ENCODE measurements around the gene ELFN1. TPM values are rescaled to one million over a fixed set of nuclear protein-coding genes. Genes with fewer than 3 reads are reported as not detected.

The ELFN1 gene
- total RNA-seq, 5 donors from 2014 or later (not counting 1 experiment from before 2014, with no cell fraction given) = 0.06 to 0.12 (median 0.07) TPM; not detected in 2

DNA sequence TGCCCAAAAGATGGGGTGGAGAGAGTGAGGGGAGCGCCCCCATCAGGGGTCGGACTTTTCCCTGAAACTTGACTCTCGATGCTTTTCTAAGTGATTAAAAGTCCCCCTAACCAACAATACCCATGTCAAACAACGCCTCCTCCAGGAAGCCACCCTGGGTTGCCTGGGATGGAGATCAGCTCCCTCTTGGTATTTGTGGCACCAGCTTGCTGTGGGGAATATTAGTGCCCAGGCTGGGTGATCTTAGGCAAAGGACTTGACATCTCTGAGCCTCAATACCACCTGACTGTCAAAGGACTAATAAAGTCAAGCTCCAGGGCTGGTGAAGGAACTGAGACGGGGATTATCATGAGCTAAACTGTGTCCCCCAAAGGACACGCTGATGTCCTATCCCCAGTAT is 18.2 kb upstream of the ELFN1 start:
- Histone ChIP-seq H3K27me3 (replicated peaks in 1 of 2; ENCODE audit: control insufficient read depth in 2 of 2, extremely low read depth in 1 of 2, insufficient read depth in 2 of 2, low read length in 1 of 2) (peaks cover 0 to 75% of the 10 kb centered on the region in 2 experiments), H3K4me3 (ENCODE audit: control insufficient read depth in 1 of 2, extremely low read depth in 1 of 2, low read length in 1 of 2) (no peak overlapping the region), H3K36me3 (ENCODE audit: control insufficient read depth in 2 of 2, extremely low read depth in 1 of 2, insufficient read depth in 1 of 2, low read length in 1 of 2) (no peaks in the 10 kb centered on the region), H3K27ac (ENCODE audit: low read length) (no peak overlapping the region), H3K4me1 (ENCODE audit: control insufficient read depth in 1 of 2, extremely low read depth in 1 of 2, insufficient read depth in 2 of 2, low read length in 2 of 2) (no peaks in the 10 kb centered on the region), H3K9me3 (no peaks in the 10 kb centered on the region)
- H3K27me3 Mint-ChIP-seq = peaks cover 25 to 35% of the 10 kb centered on the region in 2 donors
- H3K27ac Mint-ChIP-seq = no peak overlapping the region
- CTCF ChIA-PET = no interaction called here
- no peaks in the 10 kb centered on the region for H3K4me1 Mint-ChIP-seq
- H3K36me3 Mint-ChIP-seq = no peaks in the 10 kb centered on the region
- no peaks in the 10 kb centered on the region for H3K9me3 Mint-ChIP-seq
- WGBS (ENCODE audit: insufficient coverage) = 75% methylated on average over 2 of the region's 6 CpGs
- POLR2A ChIA-PET = interaction anchor here in 1 of 2 donors (0.6 kb wide), 1 partner anchor 68 kb away, joined by 8 read pairs; no protein-coding TSS in a partner anchor
- DNase-seq (no peak), ATAC-seq (replicated peaks in 1 of 4) (no peak)
- H3K4me3 Mint-ChIP-seq = no peak overlapping the region

DNA sequence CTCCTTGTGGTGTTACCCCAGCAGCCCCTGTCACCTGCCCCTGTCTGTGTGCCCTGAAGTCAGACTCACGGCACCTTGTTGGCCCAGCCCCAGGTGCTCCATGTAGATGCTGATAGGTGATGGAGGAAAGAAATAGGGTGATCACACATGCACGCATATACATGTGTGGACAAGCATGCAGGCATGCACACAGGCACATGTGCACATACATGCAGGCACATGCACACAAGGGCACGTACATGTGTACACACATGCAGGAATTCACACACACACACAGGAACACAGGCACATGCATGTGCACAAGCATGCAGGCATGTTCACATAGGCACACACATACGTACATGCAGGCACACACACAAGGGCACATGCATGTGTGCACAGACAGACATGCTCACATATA is 16.6 kb upstream of the ELFN1 start:
- ATAC-seq (replicated peaks in 1 of 4) (no peak), DNase-seq (no peak)
- Histone ChIP-seq H3K9me3 (no peaks in the 10 kb centered on the region), H3K4me3 (ENCODE audit: control insufficient read depth in 1 of 2, extremely low read depth in 1 of 2, low read length in 1 of 2) (no peak overlapping the region), H3K4me1 (ENCODE audit: control insufficient read depth in 1 of 2, extremely low read depth in 1 of 2, insufficient read depth in 2 of 2, low read length in 2 of 2) (no peaks in the 10 kb centered on the region), H3K27ac (ENCODE audit: low read length) (no peak overlapping the region), H3K27me3 (replicated peaks in 1 of 2; ENCODE audit: control insufficient read depth in 2 of 2, extremely low read depth in 1 of 2, insufficient read depth in 2 of 2, low read length in 1 of 2) (peaks cover 0 to 67% of the 10 kb centered on the region in 2 experiments), H3K36me3 (ENCODE audit: control insufficient read depth in 2 of 2, extremely low read depth in 1 of 2, insufficient read depth in 1 of 2, low read length in 1 of 2) (no peaks in the 10 kb centered on the region)
- Mint-ChIP-seq H3K9me3 (no peaks in the 10 kb centered on the region), H3K4me3 (no peak overlapping the region), H3K27ac (no peak overlapping the region), H3K4me1 (no peaks in the 10 kb centered on the region), H3K27me3 (peaks cover 34 to 36% of the 10 kb centered on the region in 2 donors), H3K36me3 (no peaks in the 10 kb centered on the region)
- ChIA-PET POLR2A (no interaction called here), CTCF (no interaction called here)
- 92% methylated on average over 4 of the region's 4 CpGs for WGBS (ENCODE audit: insufficient coverage)

DNA sequence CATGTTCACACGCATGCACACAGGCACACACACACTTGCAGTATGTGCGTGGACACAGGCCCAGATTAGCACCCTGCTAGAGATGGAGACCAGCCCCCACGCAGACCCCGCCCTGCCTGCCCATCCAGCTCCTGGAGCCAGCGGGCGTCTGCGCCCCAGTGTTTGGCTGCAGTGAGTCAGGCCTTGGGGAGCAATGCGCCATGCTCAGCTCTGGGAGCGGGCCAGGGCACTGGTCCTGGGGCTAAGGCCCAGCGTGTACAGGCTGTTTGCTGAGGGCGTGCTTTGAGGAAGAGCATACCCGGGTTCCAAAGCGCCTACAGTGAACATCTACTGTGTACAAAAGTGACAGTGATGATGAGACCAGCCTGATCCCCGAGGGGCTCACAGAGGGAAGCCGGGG is 16.0 kb upstream of the ELFN1 start:
- WGBS (ENCODE audit: insufficient coverage) = 91% methylated on average over 14 of the region's 15 CpGs
- no peak overlapping the region for H3K4me3 Mint-ChIP-seq
- Histone ChIP-seq H3K4me1 (ENCODE audit: control insufficient read depth in 1 of 2, extremely low read depth in 1 of 2, insufficient read depth in 2 of 2, low read length in 2 of 2) (no peaks in the 10 kb centered on the region), H3K9me3 (no peaks in the 10 kb centered on the region), H3K27ac (ENCODE audit: low read length) (no peak overlapping the region), H3K4me3 (ENCODE audit: control insufficient read depth in 1 of 2, extremely low read depth in 1 of 2, low read length in 1 of 2) (no peak overlapping the region), H3K27me3 (replicated peaks in 1 of 2; ENCODE audit: control insufficient read depth in 2 of 2, extremely low read depth in 1 of 2, insufficient read depth in 2 of 2, low read length in 1 of 2) (peaks cover 0 to 64% of the 10 kb centered on the region in 2 experiments), H3K36me3 (ENCODE audit: control insufficient read depth in 2 of 2, extremely low read depth in 1 of 2, insufficient read depth in 1 of 2, low read length in 1 of 2) (no peaks in the 10 kb centered on the region)
- ChIA-PET CTCF (no interaction called here), POLR2A (no interaction called here)
- no peaks in the 10 kb centered on the region for H3K36me3 Mint-ChIP-seq
- no peaks in the 10 kb centered on the region for H3K4me1 Mint-ChIP-seq
- no peak for DNase-seq
- no peaks in the 10 kb centered on the region for H3K9me3 Mint-ChIP-seq
- no peak for ATAC-seq (replicated peaks in 1 of 4)
- H3K27me3 Mint-ChIP-seq = peaks cover 32 to 34% of the 10 kb centered on the region in 2 donors
- no peak overlapping the region for H3K27ac Mint-ChIP-seq

DNA sequence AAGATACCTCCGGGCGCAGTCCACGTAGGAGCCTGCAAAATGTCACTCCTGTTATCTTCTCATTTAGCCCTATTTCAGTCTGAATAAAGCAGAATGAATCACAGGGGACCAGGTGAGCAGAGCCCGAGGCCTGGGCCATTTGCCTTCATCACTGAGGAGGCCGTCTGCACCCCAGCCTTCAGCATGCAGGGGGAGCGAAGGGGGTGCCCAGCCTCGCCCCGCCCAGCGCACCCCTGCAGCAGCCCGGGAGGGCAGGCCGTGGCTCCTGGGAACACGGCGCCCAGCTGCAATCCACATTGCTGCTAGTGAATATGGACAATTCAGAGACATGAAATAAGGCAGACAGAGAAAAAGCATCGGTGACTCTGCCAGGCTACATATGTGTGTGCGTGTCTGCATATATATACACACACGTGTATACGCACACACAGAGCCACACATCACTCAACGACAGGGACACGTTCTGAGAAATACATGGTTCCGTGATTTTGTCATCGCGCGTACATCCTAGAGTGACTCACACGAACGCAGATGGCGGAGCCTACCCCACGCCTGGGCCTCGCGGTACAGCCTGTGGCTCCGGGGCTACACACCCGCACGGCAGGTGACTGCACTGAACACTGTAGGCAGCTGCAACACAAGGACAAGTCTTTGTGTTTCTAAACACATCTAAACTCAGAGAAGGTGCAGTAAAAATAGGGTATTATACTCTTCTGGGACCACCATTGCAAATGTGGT is 15.2 kb upstream of the ELFN1 start:
- POLR2A ChIA-PET = no interaction called here

DNA sequence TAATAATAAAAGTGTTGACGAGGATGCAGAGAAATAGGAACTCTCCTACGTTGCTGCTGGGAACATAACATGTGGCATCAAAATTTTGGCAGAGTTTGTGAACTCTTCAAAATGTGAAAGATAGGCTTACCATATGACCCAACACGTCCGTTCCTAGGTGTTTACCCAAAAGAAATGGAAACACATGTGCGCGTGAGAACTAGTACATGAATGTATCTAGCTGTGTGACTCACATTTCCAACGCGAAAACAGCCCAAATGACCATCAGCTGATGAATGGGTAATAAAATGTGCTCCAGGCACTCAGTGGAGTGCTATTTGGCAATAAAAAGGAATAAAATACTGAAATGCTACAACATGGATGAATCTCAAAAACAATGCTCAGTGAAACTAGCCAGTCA is 10.4 kb upstream of the ELFN1 start:
- H3K36me3 Mint-ChIP-seq = no peaks in the 10 kb centered on the region
- H3K9me3 Mint-ChIP-seq = no peaks in the 10 kb centered on the region
- no peak for DNase-seq
- H3K4me1 Mint-ChIP-seq = peaks cover 2 to 6% (median 5%) of the 10 kb centered on the region in 3 donors
- WGBS (ENCODE audit: insufficient coverage) = 96% methylated on average over 4 of the region's 8 CpGs
- no peak overlapping the region for H3K27ac Mint-ChIP-seq
- Histone ChIP-seq H3K27me3 (replicated peaks in 1 of 2; ENCODE audit: control insufficient read depth in 2 of 2, extremely low read depth in 1 of 2, insufficient read depth in 2 of 2, low read length in 1 of 2) (peaks cover 2 to 55% of the 10 kb centered on the region in 2 experiments), H3K4me1 (ENCODE audit: control insufficient read depth in 1 of 2, extremely low read depth in 1 of 2, insufficient read depth in 2 of 2, low read length in 2 of 2) (peaks cover 3 to 15% of the 10 kb centered on the region in 2 experiments), H3K9me3 (no peaks in the 10 kb centered on the region), H3K4me3 (ENCODE audit: control insufficient read depth in 1 of 2, extremely low read depth in 1 of 2, low read length in 1 of 2) (no peak overlapping the region), H3K36me3 (ENCODE audit: control insufficient read depth in 2 of 2, extremely low read depth in 1 of 2, insufficient read depth in 1 of 2, low read length in 1 of 2) (no peaks in the 10 kb centered on the region), H3K27ac (ENCODE audit: low read length) (no peak overlapping the region)
- ATAC-seq (replicated peaks in 1 of 4) = no peak
- ChIA-PET POLR2A (no interaction called here), CTCF (no interaction called here)
- H3K4me3 Mint-ChIP-seq = no peak overlapping the region
- H3K27me3 Mint-ChIP-seq = peaks cover 32 to 50% of the 10 kb centered on the region in 2 donors

More for the DNA sequence above, 15.2 kb upstream of the ELFN1 start:
- peaks cover 2 to 59% of the 10 kb centered on the region in 2 experiments for H3K27me3 ChIP-seq (replicated peaks in 1 of 2; ENCODE audit: control insufficient read depth in 2 of 2, extremely low read depth in 1 of 2, insufficient read depth in 2 of 2, low read length in 1 of 2)
- 93% methylated on average over 32 of the region's 32 CpGs for WGBS (ENCODE audit: insufficient coverage)
- DNase-seq (no peak), ATAC-seq (replicated peaks in 1 of 4) (no peak)
- no peaks in the 10 kb centered on the region for H3K4me1 ChIP-seq (ENCODE audit: control insufficient read depth in 1 of 2, extremely low read depth in 1 of 2, insufficient read depth in 2 of 2, low read length in 2 of 2)
- CTCF ChIA-PET = no interaction called here
- Mint-ChIP-seq H3K36me3 (no peaks in the 10 kb centered on the region), H3K27me3 (peaks cover 30 to 33% of the 10 kb centered on the region in 2 donors), H3K9me3 (no peaks in the 10 kb centered on the region), H3K4me1 (no peaks in the 10 kb centered on the region), H3K4me3 (no peak overlapping the region), H3K27ac (no peak overlapping the region)
- no peak overlapping the region for H3K27ac ChIP-seq (ENCODE audit: low read length)
- no peaks in the 10 kb centered on the region for H3K9me3 ChIP-seq
- H3K4me3 ChIP-seq (ENCODE audit: control insufficient read depth in 1 of 2, extremely low read depth in 1 of 2, low read length in 1 of 2) = no peak overlapping the region
- no peaks in the 10 kb centered on the region for H3K36me3 ChIP-seq (ENCODE audit: control insufficient read depth in 2 of 2, extremely low read depth in 1 of 2, insufficient read depth in 1 of 2, low read length in 1 of 2)

DNA sequence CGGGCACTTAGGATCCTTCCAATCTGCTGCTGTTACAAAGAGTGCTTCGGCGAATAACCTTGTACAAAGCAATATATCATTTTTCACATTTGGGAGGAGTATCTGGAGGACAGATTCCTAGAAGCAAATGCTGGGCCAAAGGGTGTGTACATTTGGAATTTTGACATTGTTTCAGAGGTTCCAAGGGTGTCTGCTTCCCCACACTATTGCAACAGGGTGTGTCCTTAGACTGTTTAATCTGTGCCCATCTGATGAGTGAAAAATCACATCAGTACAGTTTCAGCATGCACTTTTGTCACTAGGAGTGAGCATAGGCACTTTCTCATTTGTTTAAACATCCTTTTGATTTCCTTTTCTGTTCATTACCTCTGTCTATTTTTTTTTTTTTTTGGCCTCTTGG is 8.6 kb upstream of the ELFN1 start:
- POLR2A ChIA-PET = no interaction called here

More for the DNA sequence above, 8.6 kb upstream of the ELFN1 start:
- Histone ChIP-seq H3K27ac (ENCODE audit: low read length) (no peak overlapping the region), H3K4me3 (ENCODE audit: control insufficient read depth in 1 of 2, extremely low read depth in 1 of 2, low read length in 1 of 2) (no peak overlapping the region), H3K27me3 (replicated peaks in 1 of 2; ENCODE audit: control insufficient read depth in 2 of 2, extremely low read depth in 1 of 2, insufficient read depth in 2 of 2, low read length in 1 of 2) (peaks cover 2 to 51% of the 10 kb centered on the region in 2 experiments), H3K4me1 (ENCODE audit: control insufficient read depth in 1 of 2, extremely low read depth in 1 of 2, insufficient read depth in 2 of 2, low read length in 2 of 2) (peaks cover 7 to 24% of the 10 kb centered on the region in 2 experiments), H3K9me3 (no peaks in the 10 kb centered on the region), H3K36me3 (ENCODE audit: control insufficient read depth in 2 of 2, extremely low read depth in 1 of 2, insufficient read depth in 1 of 2, low read length in 1 of 2) (no peaks in the 10 kb centered on the region)
- no peak overlapping the region for H3K4me3 Mint-ChIP-seq
- no peak overlapping the region for H3K27ac Mint-ChIP-seq
- peaks cover 2 to 6% (median 5%) of the 10 kb centered on the region in 3 donors for H3K4me1 Mint-ChIP-seq
- CTCF ChIA-PET = interaction anchor here (0.6 kb wide), 2 partner anchors 177 to 399 kb away, joined by 3 to 4 read pairs; no protein-coding TSS in a partner anchor
- no peak for DNase-seq
- no peaks in the 10 kb centered on the region for H3K9me3 Mint-ChIP-seq
- no CpG with 5 or more reads among the region's 3 CpGs for WGBS (ENCODE audit: insufficient coverage)
- H3K36me3 Mint-ChIP-seq = no peaks in the 10 kb centered on the region
- peaks cover 27 to 42% of the 10 kb centered on the region in 2 donors for H3K27me3 Mint-ChIP-seq
- ATAC-seq (replicated peaks in 1 of 4) = no peak

Measured in T-cell (primary cell).